A549 (cell line): ENCODE results near the gene UBE2H.

Experiments
- CTCF ChIP-seq: fragments of >200 bp; sonication (Bioruptor Twin); formaldehyde crosslinking; IDR thresholded peaks from 3 replicates; pipeline ENCODE4 v1.5.1; 2016
- JUNB ChIP-seq: fragments of >200 bp; sonication (Bioruptor Twin); formaldehyde crosslinking; IDR thresholded peaks from 2 replicates; pipeline ENCODE4 v1.6.1; 2016
- MAFK ChIP-seq: fragments of 450-650 bp; IDR thresholded peaks from 2 replicates; pipeline ENCODE4 v1.6.1; 2014; ENCODE audit not compliant: partially characterized antibody
- MAZ ChIP-seq: fragments of 150-350 bp; IDR thresholded peaks from 2 replicates; pipeline ENCODE4 v1.6.1; 2014; ENCODE audit warnings: antibody characterized with exemption, low read depth, low read length, borderline replicate concordance
- POLR2A ChIP-seq: IDR thresholded peaks from 2 replicates; pipeline ENCODE4 v1.6.1; 2012; ENCODE audit warnings: mild to moderate bottlenecking, low read length
- REST ChIP-seq: fragments of 200-600 bp; sonication (generic); IDR thresholded peaks from 2 replicates; pipeline ENCODE4 v1.6.1; 2016; ENCODE audit warnings: antibody characterized with exemption, mild to moderate bottlenecking, moderate library complexity

GRCh38 chr7:129821476-129821875, 131.3 kb downstream of the UBE2H start:
- no peak for TF ChIP-seq JUNB
- no peak for TF ChIP-seq MAFK
- no peak for TF ChIP-seq CTCF
- TF ChIP-seq REST: no peak
- TF ChIP-seq MAZ: no peak
- TF ChIP-seq POLR2A: no peak
